Lower leg skin (tissue), 4 donors: Measurements from ENCODE around the gene NUP188. TPM values are rescaled to one million over a fixed set of nuclear protein-coding genes. Genes with fewer than 3 reads are reported as not detected.

Experiments used
- DNase-seq, 2 donors: peaks; one replicate each; pipeline ENCODE4 v3.0.0-alpha.2; 2019; ENCODE audit warnings: low spot score in 2 of 2
- H3K4me3 ChIP-seq: fragments of 200-600 bp; sonication (generic); 2 replicates; pipeline ENCODE4 v1.5.1; 2017; ENCODE audit warnings: mild to moderate bottlenecking, low read depth; ENCODE audit not compliant: poor library complexity, severe bottlenecking
- POLR2A ChIP-seq, 2 donors: fragments of 450-650 bp; IDR thresholded peaks; one replicate each; pipeline ENCODE4 v1.6.1; 2016 to 2017; ENCODE audit warnings: antibody characterized with exemption in 2 of 2, mild to moderate bottlenecking in 1 of 2, moderate library complexity in 1 of 2
- WGBS, 2 donors: methylation state at CpG; one replicate each; pipeline ENCODE4 v1.1.5; 2018; 5-methylcytosine and 5-hydroxymethylcytosine counted together
- intact Hi-C: fragments of 100-400 bp; cut with DNase I; formaldehyde crosslinking; loops from one replicate; pipeline ENCODE4 v1.15.0; 2023; ENCODE audit warnings: low total_unique reads
- total RNA-seq, 4 donors: library from RNA; depleted of rRNA; stranded (reverse); fragments of >200 nt; gene quantifications; one replicate each; pipeline ENCODE4 v1.1.0, GENCODE V29; 2016
- TF ChIP-seq, protein P1 (sequence below), 3 donors: fragments of 450-650 bp; IDR thresholded peaks; one replicate each; pipeline ENCODE4 v1.5.1; 2016; ENCODE audit warnings: antibody characterized with exemption in 3 of 3, mild to moderate bottlenecking in 3 of 3, moderate library complexity in 2 of 3

NUP188 gene
- total RNA-seq, 4 donors from 2014 or later: 32.8 to 44.3 (median 36.1) TPM

- H3K4me3 ChIP-seq: no peak overlapping the region
- 93 to 95% methylated on average over 16 of the region's 16 CpGs for WGBS, 2 donors
- no peak for TF ChIP-seq POLR2A (IDR thresholded peaks at IDR 0.05)
- TF ChIP-seq, protein P1, sequence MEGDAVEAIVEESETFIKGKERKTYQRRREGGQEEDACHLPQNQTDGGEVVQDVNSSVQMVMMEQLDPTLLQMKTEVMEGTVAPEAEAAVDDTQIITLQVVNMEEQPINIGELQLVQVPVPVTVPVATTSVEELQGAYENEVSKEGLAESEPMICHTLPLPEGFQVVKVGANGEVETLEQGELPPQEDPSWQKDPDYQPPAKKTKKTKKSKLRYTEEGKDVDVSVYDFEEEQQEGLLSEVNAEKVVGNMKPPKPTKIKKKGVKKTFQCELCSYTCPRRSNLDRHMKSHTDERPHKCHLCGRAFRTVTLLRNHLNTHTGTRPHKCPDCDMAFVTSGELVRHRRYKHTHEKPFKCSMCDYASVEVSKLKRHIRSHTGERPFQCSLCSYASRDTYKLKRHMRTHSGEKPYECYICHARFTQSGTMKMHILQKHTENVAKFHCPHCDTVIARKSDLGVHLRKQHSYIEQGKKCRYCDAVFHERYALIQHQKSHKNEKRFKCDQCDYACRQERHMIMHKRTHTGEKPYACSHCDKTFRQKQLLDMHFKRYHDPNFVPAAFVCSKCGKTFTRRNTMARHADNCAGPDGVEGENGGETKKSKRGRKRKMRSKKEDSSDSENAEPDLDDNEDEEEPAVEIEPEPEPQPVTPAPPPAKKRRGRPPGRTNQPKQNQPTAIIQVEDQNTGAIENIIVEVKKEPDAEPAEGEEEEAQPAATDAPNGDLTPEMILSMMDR (IDR thresholded peaks at IDR 0.05): no peak
- intact Hi-C loops: no loop called here
- DNase-seq: no peak
Observed at GRCh38 chr9:129012893-129013448, 65.5 kb downstream of the NUP188 start.

- intact Hi-C loops: no loop called here
- no peak for DNase-seq
- TF ChIP-seq, protein P1 (IDR thresholded peaks at IDR 0.05): no peak
- no peak for TF ChIP-seq POLR2A (IDR thresholded peaks at IDR 0.05)
- H3K4me3 ChIP-seq: no peak overlapping the region
- WGBS, 2 donors: 90 to 93% methylated on average over 10 to 11 of the region's 11 CpGs
Observed at GRCh38 chr9:129013674-129014073, 66.2 kb downstream of the NUP188 start.

GRCh38 chr9:129014124-129014523 lies 66.6 kb downstream of the NUP188 start:
- intact Hi-C loops: no loop called here
- DNase-seq: no peak
- TF ChIP-seq, protein P1 (IDR thresholded peaks at IDR 0.05): no peak
- no peak for TF ChIP-seq POLR2A (IDR thresholded peaks at IDR 0.05)
- WGBS, 2 donors: 90 to 92% methylated on average over 9 to 11 of the region's 11 CpGs
- no peak overlapping the region for H3K4me3 ChIP-seq

GRCh38 chr9:129014608-129015007 lies 67.1 kb downstream of the NUP188 start:
- TF ChIP-seq, protein P1 (IDR thresholded peaks at IDR 0.05): no peak
- TF ChIP-seq POLR2A (IDR thresholded peaks at IDR 0.05): no peak
- H3K4me3 ChIP-seq: no peak overlapping the region
- 86 to 90% methylated on average over 8 of the region's 8 CpGs for WGBS, 2 donors

DNA sequence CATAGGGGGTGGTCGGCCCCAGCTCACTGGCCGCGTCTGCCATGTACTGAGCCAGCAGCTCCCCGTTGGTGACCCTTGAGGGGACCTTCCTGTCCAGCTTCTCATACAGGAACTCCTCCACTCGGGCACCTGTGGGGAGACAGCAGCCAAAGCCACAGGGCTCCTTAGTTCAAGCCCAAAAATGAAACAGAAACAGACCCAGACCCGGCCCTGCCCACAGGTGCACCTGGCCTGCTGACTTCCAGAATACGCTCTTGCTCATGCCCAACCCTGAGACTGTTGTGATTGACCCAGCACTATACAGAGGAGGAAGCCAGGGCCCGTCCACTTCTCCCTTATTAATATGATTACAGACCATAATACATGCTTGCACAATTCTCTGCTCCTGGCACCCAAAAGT lies 73.6 kb downstream of the NUP188 start:
- WGBS, 2 donors: 75 to 78% methylated on average over 8 of the region's 8 CpGs
- intact Hi-C loops: no loop called here
- DNase-seq: no peak
- H3K4me3 ChIP-seq: no peak overlapping the region
- TF ChIP-seq, protein P1 (IDR thresholded peaks at IDR 0.05): no peak
- TF ChIP-seq POLR2A (IDR thresholded peaks at IDR 0.05): no peak

More at GRCh38 chr9:129014608-129015007, 67.1 kb downstream of the NUP188 start:
- intact Hi-C loops: no loop called here
- no peak for DNase-seq

DNA sequence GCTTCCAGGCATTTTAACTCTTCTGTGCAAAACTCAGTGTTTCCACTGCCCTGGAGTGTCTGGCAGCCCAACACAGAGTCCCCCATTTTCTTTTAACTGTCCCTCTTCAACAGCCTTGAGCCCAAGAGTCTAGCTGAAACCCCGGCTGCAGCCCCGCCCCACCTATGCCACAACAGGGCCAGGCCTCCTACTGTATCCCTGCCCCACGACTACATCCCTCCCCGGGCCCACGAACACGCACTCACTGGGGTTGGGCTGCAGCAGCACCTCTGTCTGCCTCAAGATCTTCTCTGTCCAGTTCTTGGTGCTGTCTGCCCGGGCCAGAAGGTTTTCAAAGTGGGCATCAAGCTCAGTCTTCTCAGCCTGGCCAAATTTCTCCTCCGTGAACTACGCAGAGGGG lies 74.5 kb downstream of the NUP188 start:
- TF ChIP-seq, protein P1 (IDR thresholded peaks at IDR 0.05): no peak
- no peak overlapping the region for H3K4me3 ChIP-seq
- intact Hi-C loops: no loop called here
- 82 to 84% methylated on average over 9 of the region's 9 CpGs for WGBS, 2 donors
- no peak for DNase-seq
